GM21786 (cell line): ENCODE measurements around the gene SYCP2.

Experiments used
- ATAC-seq: cut with Tn5 transposase; IDR thresholded peaks from one replicate; pipeline ENCODE4 v1.9.1; 2021; ENCODE audit not compliant: unreplicated experiment

Gene SYCP2

DNA sequence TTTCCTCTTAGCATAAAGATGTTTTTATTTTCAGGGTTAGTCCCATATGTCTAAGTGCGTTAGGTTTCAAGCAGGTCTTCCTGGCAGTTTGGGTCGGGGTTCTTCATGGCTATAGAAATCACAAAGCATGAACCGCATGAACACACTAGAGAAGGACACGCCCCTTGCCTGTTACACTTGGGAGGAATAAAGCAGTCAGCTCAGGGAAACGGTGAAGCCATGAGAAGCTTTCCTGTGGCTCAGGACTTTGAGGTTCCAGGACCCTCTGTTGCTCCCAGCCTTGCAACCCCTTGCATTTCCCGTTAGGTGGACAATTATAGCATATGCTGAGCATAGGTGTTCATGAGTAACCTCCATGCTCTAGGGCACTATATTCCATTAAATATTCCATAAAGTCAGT, 96.7 kb downstream of the SYCP2 start:
- ATAC-seq = no peak

GRCh38 chr20:59835448-59836395, 97.7 kb downstream of the SYCP2 start:
- ATAC-seq = no peak

- no peak for ATAC-seq
Measured at GRCh38 chr20:59835057-59835447, 98.4 kb downstream of the SYCP2 start.

GRCh38 chr20:59832406-59833363, 100.8 kb downstream of the SYCP2 start:
- ATAC-seq = no peak

DNA sequence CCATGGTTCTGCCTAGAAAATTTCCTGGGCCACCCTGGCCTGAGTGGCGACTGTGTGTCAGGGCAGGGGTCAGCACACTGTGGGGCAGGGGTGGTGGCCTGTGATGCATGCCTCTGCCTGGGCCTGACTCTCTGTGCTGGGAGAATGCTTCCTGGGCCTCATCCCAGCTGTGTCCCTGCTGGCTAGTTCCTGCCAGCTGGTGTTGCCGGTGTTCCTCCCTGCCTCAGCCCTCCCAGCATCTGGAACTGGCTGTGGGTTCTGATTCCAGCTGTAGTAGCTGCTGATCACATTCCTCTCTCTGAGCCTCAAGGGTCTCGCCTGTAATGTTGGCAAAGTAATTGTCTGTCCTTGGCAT, 101.5 kb downstream of the SYCP2 start:
- no peak for ATAC-seq

- ATAC-seq = no peak
Measured at GRCh38 chr20:59831024-59831915, 102.2 kb downstream of the SYCP2 start.

GRCh38 chr20:59830665-59831023, 102.8 kb downstream of the SYCP2 start:
- no peak for ATAC-seq

- ATAC-seq = no peak
Measured at GRCh38 chr20:59829786-59830664, 103.4 kb downstream of the SYCP2 start.

- ATAC-seq = no peak
Measured at GRCh38 chr20:59829054-59829785, 104.2 kb downstream of the SYCP2 start.

GRCh38 chr20:59828125-59829053, 105.0 kb downstream of the SYCP2 start:
- no peak for ATAC-seq

DNA sequence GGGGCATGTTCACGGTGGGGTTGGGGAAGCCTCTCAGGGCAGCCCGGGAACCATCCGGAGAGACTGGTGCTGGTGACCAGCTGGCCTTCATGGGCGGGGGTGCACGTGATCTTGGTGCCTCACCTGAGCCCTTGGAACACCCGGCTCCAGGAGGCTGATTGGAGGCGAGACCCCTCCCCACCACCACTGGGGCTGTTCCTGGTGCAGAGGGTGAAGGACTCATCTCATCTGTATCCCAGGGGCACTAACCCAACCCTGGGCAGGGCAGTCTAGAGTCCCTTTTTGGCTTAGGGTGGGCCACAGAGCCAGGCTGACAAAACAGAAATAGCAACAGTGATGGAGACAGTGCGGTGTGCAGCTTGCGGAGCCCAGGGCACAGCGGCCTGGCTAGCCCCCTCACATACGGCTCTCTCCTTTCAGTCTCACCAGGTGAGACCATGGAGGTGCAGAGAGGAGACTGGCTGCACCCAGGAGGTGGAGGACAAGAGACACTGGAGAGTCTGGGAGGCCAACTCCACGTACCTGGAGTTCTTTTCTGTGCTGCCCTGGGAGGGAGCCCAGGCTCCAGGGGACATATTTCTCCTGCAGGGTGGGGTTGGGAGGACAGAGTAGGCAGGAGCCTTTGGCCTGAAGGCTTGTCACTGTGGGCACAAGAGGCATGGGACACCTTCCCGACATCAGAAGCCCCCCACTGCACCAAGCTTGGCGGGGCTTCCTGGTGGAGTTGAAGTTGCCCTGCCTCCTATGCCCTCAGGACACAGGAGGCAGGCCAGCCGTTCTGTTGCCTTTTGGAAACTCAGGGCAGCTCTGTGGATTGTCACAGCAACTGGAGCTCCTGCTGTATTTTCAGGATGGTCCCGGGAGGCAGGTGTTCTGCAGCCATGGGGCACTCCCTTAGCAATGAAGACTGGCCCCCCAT, 106.0 kb downstream of the SYCP2 start:
- ATAC-seq = no peak

DNA sequence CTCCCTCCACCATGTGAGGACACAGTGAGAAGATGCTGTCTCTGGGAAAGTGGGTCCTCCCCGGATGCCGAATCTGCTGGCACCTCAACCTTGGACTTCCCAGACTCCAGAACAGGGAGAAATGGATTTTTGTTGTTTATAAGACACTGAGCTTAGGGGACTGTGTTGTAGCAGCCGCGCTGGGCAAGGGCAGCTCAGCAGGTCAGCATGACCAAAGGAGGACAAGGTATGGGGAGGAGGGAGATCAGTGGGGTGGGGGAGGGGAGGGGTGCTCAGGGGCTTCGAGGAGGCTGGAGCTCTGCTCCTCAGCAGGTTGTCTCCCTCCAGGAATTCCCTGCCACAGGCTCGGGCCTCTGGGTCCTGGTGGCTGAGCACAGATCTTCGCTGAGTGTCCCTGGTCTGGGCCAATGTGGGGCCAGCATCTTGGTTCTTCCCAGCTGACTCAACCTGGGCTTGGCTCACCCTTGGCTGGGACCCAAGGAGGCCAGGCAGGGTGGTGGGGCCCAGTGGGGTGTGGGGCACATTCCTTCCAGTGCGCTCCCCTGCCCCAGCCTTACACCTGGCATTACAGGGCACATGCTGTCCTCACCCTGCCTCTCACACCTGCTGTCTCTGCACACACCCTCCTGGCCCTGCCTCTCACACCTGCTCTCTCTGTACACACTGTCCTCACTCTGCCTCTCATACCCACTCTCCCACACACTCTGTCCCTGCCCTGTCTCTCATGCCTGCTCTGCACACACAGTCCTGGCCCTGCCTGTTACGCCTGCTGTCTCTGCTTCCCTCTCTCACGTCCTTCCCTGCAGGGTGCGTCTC, 107.3 kb downstream of the SYCP2 start:
- ATAC-seq = no peak

DNA sequence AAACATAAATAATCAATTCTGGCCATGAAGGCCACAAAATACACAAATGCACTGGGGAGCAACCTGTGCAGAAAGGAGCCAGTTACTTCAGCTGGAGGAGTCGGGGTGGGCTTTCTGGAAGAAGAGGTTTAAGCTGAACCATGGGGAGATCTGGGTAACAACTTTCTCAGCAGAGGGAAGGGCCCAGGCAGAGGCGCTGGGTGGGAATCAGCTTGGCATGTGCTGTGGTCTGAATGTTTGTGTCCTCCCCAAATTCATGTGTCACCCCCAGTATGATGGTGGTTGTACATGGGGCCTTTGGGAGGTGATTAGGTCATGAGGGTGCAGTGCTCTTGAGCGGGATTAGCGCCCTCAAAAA, 107.9 kb downstream of the SYCP2 start:
- ATAC-seq = no peak

GRCh38 chr20:59824711-59825562, 108.5 kb downstream of the SYCP2 start:
- ATAC-seq = no peak

GRCh38 chr20:59823491-59824259, 109.8 kb downstream of the SYCP2 start:
- no peak for ATAC-seq
